C4-2B (cell line): ENCODE data around the gene NME7.

ENCODE experiments used
- H3K27ac ChIP-seq: fragments of 450-650 bp; 2 replicates; pipeline ENCODE4 v1.5.1; 2017
- CTCF ChIP-seq: fragments of 450-650 bp; conservative IDR thresholded peaks from 2 replicates; pipeline ENCODE4 v1.5.1; 2017; ENCODE audit warnings: mild to moderate bottlenecking
- ZFX ChIP-seq: fragments of 450-650 bp; IDR thresholded peaks from 2 replicates; pipeline ENCODE4 v1.6.1; 2017

NME7 gene

GRCh38 chr1:169086603-169087455, 280.8 kb downstream of the NME7 start:
- H3K27ac ChIP-seq, result no peak overlapping the region
- no peak for TF ChIP-seq ZFX
- TF ChIP-seq CTCF, result no peak

GRCh38 chr1:169085911-169086310, 281.7 kb downstream of the NME7 start:
- no peak for TF ChIP-seq CTCF
- no peak for TF ChIP-seq ZFX
- no peak overlapping the region for H3K27ac ChIP-seq
